DLD1 (cell line): ENCODE measurements around the gene EGLN1.

Source experiments
- in situ Hi-C: cut with HindIII; loops from 2 replicates; pipeline ENCODE4 v1.10.0; 2017; ENCODE audit warnings: low sequenced_read_pairs

The EGLN1 gene

DNA sequence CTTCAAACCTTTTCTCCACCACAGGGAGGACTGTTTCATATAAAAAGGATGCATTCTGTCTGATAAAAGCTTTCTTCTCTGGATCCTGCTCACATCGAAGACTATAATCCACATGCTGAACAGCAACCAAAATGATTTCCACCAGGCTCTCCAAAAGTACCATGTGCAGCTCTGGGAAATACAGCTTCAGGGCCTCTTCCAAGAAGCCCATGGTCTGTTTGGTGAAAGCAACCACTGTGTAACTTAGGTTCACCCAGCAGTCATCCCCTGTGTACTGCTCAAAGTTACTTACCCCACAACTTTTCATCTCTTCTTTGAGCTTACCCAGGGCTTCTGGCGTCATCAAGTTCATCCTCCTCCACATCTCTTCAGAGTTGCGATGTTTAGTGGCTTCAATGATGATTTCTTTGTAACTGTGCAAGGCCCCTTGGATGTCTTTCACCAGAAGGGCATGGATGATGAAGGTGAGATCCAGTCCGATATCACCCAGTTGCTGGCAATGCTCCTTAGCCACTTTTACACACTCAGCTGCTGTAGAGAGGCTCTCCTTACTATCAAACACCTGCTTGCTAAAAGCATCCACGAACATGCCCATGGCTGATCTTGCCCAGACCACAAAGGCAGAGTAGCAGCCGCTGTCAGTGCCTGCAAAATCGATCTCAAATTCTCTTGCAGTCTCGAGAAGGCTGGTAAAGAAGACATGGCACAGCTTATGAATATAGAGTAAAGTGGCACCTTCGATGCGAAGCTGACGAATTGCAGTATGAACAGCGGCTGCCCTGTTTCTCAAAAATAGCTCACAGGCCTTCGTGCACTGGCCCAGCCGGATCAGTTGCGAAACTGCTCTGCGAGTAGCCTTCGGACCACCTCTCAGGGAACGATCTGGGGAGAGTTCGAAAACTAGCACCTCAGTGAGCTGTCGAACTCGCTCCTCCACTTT, 86.2 kb downstream of the EGLN1 start:
- in situ Hi-C loops = no loop called here

DNA sequence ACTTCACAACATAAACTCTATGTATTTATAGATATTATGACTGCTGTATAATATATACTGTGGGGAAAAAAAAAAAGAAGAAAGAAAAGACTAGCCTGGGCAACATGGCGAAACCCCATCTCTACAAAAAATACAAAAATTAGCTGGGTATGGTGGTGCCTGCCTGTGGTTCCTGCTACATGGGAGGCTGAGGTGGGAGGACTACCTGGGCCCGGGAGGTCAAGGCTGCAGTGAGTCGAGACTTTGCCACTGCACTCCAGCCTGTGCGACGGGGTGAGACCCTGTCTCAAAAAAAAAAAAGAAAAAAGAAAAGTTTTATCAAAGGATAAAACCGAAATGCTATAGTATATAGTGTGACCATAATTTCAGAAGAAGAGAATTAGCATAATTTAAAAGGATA, 87.1 kb downstream of the EGLN1 start:
- in situ Hi-C loops = no loop called here

DNA sequence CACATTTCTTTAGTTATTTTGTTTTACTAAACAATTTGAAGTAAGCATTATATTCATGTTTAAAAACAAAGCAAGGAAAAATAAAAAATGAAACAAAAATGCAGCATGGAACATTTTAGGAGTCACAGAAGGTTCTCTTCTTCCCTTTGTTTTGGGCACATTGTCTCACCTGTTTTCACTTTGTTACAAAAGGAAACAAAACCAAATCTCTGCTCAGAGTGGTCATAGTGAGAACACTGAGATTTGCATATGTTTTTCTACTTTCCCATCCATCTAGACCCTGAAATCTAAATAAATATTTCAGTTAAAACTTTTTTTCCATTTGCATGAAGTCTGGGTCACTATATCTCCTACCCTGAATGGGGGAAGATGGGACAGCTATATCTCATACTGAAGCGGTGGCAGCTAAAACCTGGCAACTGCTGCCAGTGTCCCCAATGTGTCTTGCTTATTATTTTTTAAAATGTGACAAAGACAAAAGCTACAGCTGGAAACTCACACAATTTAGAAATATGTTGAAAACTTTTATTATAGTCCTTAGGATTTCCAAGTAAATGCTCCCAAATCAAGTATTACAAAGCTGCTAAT, 87.9 kb downstream of the EGLN1 start:
- in situ Hi-C loops = no loop called here

DNA sequence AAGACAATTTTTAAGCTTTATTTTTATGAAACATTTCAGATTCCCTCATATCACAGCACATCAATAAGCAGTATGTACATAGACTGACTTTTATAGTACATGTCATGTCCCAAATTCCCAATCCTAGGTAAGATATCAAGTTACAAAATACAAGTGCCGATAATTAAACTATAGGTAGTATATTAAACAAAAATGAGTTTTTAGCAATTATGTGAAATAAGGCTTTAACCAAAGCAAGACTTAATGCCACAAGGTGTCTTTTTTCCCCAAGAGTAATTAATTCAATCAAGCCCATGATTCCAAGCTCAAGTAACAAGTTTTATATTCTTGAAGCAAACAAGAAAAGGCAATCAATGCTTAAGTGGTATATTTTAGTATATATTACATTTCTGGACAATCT, 89.3 kb downstream of the EGLN1 start:
- in situ Hi-C loops = no loop called here

DNA sequence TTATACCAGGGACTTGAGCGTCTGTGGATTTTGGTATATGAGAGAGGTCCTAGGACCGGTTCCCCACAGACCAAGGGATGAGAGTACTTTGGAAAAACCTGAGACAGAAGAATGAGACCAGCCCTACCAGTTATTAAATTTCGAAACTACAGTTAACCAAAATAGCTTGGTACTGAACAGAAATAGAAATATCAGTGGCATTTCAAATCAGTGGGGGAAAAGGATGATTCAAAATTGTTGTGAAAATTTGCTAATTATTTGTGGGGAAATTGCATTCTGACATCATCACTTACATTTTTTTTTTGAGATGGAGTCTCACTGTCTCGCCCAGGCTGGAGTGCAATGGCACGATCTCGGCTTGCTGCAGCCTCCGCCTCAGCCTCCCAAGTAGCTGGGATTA, 92.6 kb downstream of the EGLN1 start:
- in situ Hi-C loops = no loop called here

DNA sequence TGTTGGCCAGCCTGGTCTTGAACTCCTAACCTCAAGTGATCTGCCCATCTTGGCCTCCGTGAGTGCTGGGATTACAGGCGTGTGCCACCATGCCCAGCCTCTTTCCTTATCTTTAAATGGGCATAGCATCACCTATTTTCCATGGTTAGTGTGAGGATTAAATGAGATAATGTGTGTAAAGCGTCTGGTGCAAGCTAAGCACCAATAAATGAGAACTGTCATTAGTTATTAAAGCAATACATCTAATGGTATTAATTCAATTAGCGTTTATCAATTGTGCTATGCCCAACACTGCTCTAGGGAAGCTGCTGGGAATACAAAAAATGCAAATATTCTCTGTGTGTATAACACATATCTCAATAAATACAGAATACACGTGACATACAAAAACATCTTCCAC, 94.5 kb downstream of the EGLN1 start:
- in situ Hi-C loops = no loop called here

DNA sequence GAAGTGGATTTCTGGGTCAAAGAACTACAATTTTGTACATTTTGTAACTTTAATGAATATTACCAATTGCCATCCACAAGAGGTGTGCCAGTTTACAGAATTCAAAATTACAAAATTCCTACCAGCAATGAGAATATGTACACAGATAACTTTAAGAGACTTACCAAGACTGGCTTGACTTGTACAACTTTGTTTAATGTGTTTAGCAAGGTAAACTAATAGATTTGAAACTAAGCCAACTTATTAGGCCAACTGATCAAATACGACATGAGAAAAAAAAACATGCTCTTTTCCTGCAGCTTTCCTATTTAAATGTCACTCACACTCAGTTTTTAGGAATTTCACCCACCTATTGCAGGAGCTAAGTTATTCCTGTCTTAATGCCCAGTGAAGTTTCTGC, 95.8 kb downstream of the EGLN1 start:
- in situ Hi-C loops = no loop called here

DNA sequence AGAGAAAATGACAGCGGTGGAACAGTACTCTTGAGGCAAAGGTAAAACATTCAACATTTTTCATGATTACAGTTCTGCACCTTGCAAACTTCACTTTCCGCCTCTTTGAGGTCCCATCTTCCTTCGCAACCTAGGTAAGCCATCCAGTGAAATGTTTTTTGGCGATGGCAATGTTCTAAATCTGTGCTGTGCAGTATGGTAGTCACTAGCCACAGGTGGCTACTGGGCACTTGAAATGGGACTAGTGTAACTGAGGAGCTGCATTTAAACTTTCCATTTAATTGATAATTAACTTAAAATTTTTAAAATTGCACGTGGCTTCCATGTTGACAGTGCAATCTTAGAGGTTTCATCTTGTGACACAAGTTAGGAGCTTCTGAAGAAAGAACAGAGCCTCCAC, 97.4 kb downstream of the EGLN1 start:
- in situ Hi-C loops = no loop called here

DNA sequence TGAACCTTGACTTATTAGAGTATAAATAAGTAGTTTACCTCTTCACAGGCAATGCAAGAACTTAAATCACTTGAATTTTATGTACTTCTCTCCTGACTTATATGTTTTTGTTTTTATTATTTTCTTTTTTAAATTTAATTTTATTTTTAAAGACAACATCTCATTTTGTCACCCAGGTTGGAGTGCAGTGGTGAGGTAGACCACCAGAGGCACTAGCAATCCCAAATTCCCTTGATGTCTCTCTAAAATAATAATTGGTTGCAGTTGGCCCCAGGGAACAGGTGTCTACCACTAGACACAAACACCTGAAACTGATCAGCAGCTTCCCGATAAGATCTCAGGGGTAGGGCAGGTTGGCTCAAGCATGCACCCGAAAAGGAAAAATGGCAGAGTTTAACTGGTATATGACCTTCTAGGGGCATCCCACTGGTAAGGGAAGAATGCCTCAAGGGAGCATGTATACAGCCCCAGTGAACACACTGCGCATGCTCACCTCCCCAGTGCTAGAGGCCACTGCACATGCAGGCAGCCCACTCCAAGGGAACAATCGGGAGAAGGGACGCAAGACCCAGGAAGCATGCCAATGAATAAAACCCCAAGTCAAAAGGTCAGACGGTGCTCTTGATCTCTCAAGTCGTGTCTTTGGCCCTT, 99.1 kb downstream of the EGLN1 start:
- in situ Hi-C loops = no loop called here

DNA sequence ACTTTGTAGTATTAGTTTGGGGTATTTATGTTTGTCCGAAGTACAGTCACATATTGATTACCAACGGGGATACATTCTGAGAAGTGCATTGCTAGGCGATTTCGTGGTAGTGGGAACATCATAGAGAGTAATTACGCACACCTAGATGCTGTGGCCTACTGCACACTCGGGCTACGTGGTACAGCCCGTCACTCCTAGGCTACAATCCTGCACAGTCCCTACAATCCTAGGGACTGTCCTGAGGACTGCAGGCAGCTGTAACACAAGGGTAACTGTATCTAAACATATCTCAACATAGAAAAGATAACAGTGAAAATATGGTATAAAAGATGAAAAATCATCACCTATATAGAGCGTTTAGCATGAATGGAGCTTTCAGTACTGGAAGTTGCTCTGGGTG, 103.0 kb downstream of the EGLN1 start:
- in situ Hi-C loops = no loop called here

DNA sequence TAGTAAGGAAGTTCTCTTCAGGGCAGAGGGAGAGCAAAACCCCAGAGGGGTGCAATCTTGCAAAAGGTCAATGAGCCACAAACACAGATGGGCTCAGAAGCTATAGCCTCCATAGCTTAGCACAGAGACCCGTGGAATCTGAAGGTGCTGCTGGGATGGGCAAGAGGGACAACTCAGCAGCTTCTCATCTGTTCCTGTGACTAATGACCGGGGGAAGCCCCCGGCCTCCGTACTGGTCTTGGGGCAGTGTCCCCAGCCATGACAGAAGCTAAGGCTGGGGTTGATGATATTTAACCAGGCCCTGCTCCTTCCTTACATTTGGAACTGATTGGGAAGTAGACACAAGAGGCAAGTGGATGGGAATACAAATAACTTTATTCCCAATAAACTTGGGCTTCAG, 103.5 kb downstream of the EGLN1 start:
- in situ Hi-C loops = no loop called here

DNA sequence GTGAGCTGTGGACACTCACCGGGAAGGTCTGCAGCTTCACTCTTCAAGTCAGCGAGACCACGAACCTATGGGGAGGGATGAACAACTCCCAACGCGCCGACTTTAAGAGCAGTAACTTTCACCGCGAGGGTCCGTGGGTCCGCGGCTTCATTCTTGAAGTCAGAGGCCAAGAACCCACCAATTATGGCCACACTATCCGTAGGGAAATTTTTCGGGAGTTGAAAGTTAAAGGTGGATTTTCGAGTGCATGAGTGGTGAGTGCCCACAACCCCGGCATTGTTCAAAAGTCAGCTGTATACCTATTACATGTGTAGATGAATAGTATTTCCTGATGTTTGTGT, 104.1 kb downstream of the EGLN1 start:
- in situ Hi-C loops = no loop called here

DNA sequence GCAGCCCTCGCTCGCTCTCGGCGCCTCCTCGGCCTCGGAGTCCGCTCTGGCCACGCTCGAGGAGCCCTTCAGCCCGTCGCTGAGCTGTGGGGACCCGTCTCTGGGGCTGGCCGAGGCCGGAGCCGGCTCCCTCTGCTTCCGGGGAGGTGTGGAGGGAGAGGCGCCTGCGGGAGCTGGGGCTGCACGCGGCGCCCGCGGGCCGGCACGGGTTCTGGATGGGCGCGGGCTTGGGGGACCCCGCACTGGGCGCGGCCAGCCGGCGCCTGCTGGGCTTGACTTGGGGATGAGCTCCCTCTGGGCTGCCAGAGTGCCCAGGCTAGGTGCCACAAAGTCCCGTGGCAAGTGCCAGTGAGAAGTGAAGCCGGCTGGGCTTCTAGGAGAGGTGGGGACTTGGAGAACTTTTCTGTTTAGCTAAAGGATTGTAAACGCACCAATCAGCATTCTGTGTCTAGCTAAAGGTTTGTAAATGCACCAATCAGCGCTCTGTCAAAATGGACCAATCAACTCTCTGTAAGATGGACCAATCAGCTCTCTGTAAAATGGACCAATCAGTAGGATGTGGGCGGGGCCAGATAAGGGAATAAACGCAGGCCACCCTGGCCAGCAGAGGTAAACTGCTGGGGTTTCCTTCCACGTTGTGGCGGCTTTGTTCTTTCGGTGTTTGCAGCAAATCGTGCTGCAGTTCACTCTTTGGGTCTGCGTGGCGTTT, 104.6 kb downstream of the EGLN1 start:
- in situ Hi-C loops = no loop called here

DNA sequence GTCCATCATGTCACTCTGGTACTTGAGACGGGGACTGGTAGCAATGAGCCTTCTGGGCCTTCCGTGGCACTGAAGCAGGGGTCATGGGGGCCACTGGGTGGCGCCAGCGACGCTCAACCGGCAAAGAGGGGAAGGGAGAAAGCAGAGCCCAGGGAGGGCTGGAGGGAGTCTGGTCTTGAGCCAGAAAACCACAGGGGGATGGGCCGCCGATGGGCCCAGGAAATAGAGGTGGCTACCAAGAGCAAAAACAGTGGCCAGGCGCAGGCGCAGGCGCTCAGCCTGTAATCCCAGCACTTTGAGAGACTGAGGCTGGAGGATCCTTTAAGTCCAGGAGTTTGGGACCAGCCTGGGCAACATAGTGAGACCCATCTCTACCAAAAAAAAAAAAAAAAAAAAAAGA, 106.2 kb downstream of the EGLN1 start:
- in situ Hi-C loops = no loop called here
